NCI-H2227 treated with DMSO at 0.1 percent for 48 hours (cell line): ENCODE data around the gene BEST4.
"Not testable (repeated sequence)": the region's sequence is repeated elsewhere in the genome, so short reads cannot be mapped to it uniquely, and the experiment has no call there.

Experiments
- DNase-seq: peaks from one replicate; lab custom pipeline; 2025; lab: John Stamatoyannopoulos, UW

The BEST4 gene

GRCh38 chr1:44819608-44820327 is 31.8 kb upstream of the BEST4 start:
- DNase-seq = peak; percentile 97

DNA sequence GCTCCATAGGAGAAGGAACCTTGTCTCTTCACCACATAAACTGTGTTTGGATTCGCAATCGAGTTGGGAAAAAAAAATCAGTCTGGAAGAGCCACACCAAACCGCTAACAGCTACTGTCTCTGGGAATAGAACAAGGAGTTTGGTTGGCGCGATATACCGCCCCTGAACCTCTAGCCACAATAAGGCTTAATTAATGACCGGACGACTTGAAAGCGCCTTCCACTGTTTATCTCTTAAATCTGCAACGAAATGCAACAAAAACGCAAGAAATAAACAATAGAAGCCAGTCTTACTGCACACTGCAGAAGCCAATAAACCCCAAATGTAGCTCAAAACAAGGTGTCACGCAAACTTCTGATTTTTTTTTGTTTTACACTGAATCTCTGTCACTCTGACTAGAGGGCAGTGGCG is 31.2 kb upstream of the BEST4 start:
- DNase-seq = peak; percentile 67

DNA sequence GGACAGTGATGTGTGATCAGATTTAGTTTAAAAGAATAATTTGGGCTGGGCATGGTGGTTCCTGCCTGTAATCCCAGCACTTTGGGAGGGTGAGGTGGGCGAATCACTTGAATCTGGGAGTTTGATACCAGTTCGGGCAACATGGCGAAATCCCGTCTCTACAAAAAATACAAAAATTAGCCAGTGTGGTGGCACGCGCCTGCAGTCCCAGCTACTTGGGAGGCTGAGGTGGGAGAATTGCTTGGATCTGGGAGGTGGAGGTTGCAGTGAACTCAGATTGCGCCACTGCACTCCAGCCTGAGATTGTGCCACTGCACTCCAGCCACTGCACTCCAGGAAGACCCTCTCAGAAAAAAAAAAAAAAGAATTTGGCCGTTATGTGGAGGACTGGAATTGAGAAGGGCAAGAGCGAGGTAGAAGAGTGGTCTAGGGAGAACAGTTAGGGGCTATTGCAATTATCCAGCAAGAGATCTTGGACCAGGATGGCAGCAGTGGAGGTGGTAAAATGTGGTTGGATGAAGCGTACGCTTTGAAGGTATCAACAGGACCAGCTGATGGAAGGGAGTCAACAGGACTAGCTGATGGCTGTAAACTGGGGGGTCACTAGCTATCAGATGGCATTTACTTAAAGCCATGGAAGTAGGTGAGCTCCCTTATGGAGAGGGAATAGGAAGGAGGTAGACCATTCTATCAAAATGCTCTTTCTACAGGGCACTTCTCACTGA is 30.0 kb upstream of the BEST4 start:
- DNase-seq = no peak

- DNase-seq = no peak
Measured at GRCh38 chr1:44817307-44817706, 29.3 kb upstream of the BEST4 start.

DNA sequence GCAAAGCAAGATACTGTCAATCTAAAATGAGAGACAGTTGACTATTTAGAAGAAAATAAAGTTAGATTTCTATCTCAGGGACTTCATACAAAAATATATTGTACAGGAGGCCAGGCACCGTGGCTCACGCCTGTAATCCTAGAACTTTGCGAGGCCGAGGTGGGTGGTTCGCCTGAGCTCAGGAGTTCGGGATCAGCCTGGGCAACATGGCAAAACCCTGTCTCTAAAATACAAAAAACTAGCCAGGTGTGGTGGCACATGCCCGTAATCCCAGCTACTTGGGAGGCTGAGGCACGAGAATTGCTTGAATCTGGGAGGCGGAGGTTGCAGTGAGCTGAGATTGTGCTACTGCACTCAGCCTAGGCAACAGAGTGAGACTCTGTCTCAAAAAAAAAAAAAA is 28.0 kb upstream of the BEST4 start:
- not testable (repeated sequence) for DNase-seq

DNA sequence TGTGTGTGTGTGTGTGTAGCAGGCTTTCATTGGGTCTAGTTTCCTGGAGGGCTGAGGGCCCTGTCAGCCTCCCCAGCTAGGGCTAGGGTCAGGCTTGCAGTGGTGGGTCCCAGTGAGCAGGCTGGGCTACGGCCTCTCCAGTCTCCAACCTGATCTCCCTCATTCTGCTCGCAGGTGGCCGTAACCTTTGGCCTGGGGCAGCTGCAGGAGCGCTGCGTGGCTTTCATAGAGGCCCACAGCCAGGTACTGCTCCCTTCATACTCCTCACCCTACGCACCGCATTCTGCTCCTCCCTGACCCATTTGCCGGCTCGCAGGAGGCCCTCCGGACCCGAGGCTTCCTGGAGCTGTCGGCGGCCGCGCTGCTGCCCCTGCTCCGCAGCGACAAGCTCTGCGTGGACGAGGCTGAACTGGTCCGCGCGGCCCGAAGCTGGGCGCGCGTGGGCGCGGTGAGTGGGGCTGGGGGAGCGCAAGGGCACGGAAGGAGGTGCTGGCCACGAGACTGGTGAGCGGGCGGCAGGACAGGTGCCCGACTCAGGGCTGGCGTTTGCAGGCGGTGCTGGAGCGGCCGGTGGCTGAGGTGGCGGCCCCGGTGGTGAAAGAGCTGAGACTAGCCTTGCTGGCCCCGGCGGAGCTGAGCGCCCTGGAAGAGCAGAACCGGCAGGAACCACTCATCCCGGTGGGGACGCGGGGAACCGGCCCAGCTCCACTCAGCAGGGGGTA is 25.0 kb upstream of the BEST4 start:
- DNase-seq = no peak

- no peak for DNase-seq
Measured at GRCh38 chr1:44811234-44811633, 23.3 kb upstream of the BEST4 start.

DNA sequence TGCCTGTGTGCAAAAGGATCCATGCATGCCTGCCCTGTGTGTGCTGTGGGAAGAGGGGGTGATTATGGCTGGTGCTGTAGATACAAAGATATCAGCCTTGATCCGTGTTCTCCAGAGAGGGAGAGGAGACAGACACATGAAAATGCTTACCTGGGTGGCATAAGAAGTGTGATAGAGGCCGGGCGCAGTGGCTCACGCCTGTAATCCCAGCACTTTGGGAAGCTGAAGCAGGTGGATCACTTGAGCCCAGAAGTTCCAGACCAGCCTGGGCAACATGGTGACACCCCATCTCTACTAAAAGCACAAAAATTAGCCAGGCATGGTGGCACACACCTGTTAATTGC is 22.8 kb upstream of the BEST4 start:
- DNase-seq = not testable (repeated sequence)

GRCh38 chr1:44810101-44810761 is 22.3 kb upstream of the BEST4 start:
- DNase-seq = no peak

DNA sequence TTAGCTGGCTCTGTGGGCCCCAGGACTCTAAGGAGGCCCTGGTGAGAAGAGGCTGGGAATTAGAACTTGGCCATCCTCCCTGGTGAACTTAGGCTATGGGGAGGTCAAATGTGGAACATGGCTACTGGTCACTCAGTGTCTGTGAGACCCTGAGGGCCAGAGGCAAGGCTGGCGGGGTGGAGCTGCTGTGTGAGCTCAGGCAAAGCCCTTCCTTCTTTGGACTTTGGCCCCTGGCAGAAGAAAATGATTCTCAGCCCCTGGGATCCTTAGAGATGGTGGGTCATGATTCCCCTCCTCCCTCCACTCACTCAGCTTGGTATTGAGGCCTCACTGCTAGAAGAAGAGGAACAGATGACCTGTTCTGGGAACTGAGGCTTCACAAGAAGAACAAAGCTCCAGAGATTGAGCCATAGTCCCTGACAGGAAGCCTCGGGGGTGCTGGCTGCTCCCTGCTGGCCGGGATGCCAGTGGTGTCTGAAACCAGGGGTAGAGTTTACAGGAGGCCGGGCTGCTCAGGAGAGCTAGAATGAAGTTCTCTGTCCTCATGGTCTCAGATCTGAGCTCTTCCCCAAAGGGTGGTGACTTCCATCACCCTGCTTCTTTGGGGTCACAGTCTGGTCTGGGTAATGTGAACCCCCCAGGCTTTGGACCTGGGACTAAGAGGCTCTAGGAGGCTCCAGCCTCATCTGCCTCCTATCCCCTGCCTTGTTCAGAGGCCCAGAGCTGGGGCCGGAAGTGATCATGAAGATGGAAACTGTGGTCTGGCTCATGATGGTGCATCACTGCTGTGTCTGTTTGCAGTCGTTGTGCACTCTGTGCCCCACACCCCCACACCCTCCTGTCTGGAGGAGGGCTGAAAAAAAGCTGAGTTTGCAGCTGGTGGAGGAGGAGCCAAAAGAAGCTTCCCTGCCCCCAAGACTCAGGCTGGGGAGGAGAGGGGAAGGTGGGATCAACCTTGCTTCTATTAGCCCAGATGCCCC is 21.3 kb upstream of the BEST4 start:
- DNase-seq = no peak

- DNase-seq = peak; percentile 83
Measured at GRCh38 chr1:44808063-44808937, 20.3 kb upstream of the BEST4 start, which contains the start of gene BTBD19. BTBD19 (plus strand) TSS chr1:44808523; CDS start chr1:44808821, 298 bp downstream.

DNA sequence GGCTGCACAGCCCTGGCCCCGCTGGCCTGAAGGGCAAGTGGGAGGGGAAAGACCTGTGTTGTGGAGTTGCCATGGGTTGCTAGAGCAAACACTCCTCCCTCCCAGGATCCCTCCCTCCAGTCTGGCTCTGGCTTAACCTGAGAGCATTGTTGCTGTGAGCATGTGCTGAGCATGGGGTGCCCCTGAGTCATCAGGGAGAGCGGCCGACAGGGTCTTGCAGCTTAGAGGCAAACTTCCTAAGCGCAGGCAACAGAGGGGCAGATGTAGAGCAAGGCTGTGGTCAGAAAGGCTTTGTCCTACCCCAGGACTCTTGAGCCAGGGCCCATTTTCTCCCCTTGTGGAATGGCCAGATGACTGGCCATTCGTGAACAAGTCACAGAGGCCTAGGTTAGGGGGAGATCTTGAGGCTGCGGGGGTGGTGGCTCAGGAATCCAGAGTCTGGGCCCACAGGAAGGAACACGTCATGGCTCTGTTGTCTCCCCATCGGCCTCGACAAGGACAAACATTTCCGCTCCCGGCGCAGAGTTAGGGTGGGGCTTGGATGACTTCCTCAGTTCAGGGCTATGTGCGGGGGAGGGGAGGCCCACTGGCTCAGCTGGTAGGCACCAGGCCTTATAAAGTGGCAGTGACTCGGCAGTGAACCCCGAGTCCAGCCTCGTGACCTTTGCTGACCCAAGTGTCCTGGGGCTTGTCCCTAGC is 19.5 kb upstream of the BEST4 start:
- no peak for DNase-seq

DNA sequence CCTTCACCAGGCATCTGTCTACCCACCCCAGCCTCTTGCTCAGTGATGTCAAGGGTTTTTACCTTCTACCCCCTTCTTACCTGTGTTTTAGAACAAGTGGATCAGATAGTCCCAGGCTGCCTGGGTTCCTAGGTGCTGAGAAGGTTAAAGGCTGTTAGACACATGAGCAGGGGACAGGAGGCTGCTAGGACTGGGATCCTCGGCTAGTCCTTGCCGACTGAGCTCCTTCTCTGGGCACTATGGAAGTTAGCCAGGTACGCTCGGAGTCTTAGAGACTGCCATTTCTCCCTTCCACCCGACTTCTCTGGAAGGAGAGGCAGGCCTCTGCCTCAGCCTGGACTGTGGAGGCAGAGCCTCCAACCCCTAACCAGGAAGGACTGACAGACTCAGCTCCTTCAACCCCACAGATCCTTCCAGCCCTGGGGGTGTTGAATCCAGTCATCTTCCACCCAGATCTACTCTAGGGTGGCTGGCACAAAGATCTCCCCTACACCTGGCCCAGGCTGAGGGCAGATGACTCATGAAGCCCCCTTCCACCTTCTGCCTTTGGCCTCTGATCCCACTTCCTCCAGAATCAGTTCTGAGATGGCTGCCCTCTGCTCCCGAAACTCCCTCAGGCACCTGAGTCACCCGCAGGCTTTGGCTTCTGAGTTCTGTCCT is 18.9 kb upstream of the BEST4 start, which contains the start of gene DYNLT4:
TSS of gene DYNLT4 (minus strand) at position 648 of the 660 bp plus-strand sequence. CDS start 683 bp downstream, outside the sequence.
- no peak for DNase-seq

DNA sequence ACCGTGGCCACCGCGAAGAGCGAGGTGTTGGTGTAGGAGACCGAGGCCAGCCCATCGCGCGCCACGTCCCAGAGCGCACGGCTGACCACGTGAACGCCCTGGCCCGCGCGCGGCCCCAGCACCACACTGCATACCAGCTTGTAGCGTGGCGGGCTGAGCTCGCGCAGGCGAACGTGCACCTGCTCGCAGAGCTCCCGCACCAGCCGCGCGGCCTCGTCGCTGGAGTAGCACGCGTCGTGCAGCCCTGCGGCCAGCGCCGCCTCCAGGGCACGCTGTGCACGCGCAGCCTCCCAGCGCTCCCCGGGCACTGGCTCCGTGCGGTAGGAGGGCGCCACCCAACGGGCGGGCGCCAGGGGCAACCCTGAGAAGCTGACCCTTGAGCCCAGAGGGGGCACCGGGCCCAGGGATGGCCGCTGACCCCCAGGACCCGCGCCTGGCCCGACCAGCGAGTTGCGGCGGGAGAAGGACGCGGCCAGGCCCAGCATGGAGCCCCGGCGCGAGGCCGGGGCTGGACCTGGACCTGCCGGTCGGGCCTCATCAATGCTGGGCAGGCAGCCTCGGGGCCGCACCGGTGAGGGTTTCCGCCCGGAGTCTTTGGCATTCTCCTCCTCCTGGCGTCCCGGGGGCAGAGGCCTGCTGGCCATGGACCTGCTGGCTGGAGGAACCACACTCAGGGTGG is 18.2 kb upstream of the BEST4 start:
- DNase-seq = no peak

GRCh38 chr1:44805311-44806024 is 17.5 kb upstream of the BEST4 start:
- DNase-seq = no peak

GRCh38 chr1:44803312-44804095 is 15.5 kb upstream of the BEST4 start:
- DNase-seq = no peak

- no peak for DNase-seq
Measured at GRCh38 chr1:44803062-44803311, 15.0 kb upstream of the BEST4 start.
